ENCODE data around the gene DROSHA. TPM values are rescaled to one million over a fixed set of nuclear protein-coding genes. Genes with fewer than 3 reads are reported as not detected.

The DROSHA gene
- total RNA-seq, 2 donors from 2014 or later, result 16.1 to 85.0 TPM

- Histone ChIP-seq H3K27ac (no peak overlapping the region), H3K4me1 (no peaks in the 10 kb centered on the region), H3K36me3 (replicated peaks in 1 of 2; ENCODE audit: insufficient read depth in 1 of 2, low read depth in 2 of 2) (peaks cover 0 to 9% of the 10 kb centered on the region in 2 donors), H3K4me3 (no peak overlapping the region), H3K9me3 (no peaks in the 10 kb centered on the region), H3K27me3 (no peaks in the 10 kb centered on the region)
- TF ChIP-seq CTCF (IDR thresholded peaks at IDR 0.05) (no peak), POLR2A (IDR thresholded peaks at IDR 0.05) (no peak)
- WGBS, 2 donors, result 71 to 74% methylated on average over 1 of the region's 1 CpG
- intact Hi-C loops (cut with DNase I), result no loop called here
- ATAC-seq (no peak), DNase-seq (no peak)
Measured at GRCh38 chr5:31412324-31412723, 119.6 kb downstream of the DROSHA start.

GRCh38 chr5:31410089-31410488 lies 121.8 kb downstream of the DROSHA start:
- DNase-seq (no peak), ATAC-seq (no peak)
- H3K4me3 ChIP-seq, result no peak overlapping the region
- H3K27ac ChIP-seq, result no peak overlapping the region
- TF ChIP-seq POLR2A (IDR thresholded peaks at IDR 0.05), result no peak
- H3K27me3 ChIP-seq, result no peaks in the 10 kb centered on the region
- H3K36me3 ChIP-seq (replicated peaks in 1 of 2; ENCODE audit: insufficient read depth in 1 of 2, low read depth in 2 of 2), result peaks cover 0 to 9% of the 10 kb centered on the region in 2 donors
- intact Hi-C loops (cut with DNase I), result no loop called here
- no peaks in the 10 kb centered on the region for H3K4me1 ChIP-seq
- WGBS, 2 donors, result 95 to 96% methylated on average over 5 of the region's 5 CpGs
- H3K9me3 ChIP-seq, result no peaks in the 10 kb centered on the region

GRCh38 chr5:31408814-31409213 lies 123.1 kb downstream of the DROSHA start:
- no peak for TF ChIP-seq POLR2A (IDR thresholded peaks at IDR 0.05)
- TF ChIP-seq CTCF (IDR thresholded peaks at IDR 0.05), result no peak
- no peak overlapping the region for H3K27ac ChIP-seq
- no peak overlapping the region for H3K4me3 ChIP-seq
- H3K4me1 ChIP-seq, result no peaks in the 10 kb centered on the region
- ATAC-seq, result no peak
- no peak for DNase-seq
- intact Hi-C loops (cut with DNase I), result no loop called here
- peaks cover 0 to 7% of the 10 kb centered on the region in 2 donors for H3K36me3 ChIP-seq (replicated peaks in 1 of 2; ENCODE audit: insufficient read depth in 1 of 2, low read depth in 2 of 2)
- no peaks in the 10 kb centered on the region for H3K27me3 ChIP-seq
- no peaks in the 10 kb centered on the region for H3K9me3 ChIP-seq

GRCh38 chr5:31407921-31408693 lies 123.8 kb downstream of the DROSHA start:
- TF ChIP-seq CTCF (IDR thresholded peaks at IDR 0.05), result no peak
- TF ChIP-seq POLR2A (IDR thresholded peaks at IDR 0.05), result no peak
- peaks cover 0 to 7% of the 10 kb centered on the region in 2 donors for H3K36me3 ChIP-seq (replicated peaks in 1 of 2; ENCODE audit: insufficient read depth in 1 of 2, low read depth in 2 of 2)
- DNase-seq (no peak), ATAC-seq (no peak)
- 79 to 84% methylated on average over 4 of the region's 4 CpGs for WGBS, 2 donors
- no peak overlapping the region for H3K4me3 ChIP-seq
- H3K27ac ChIP-seq, result no peak overlapping the region
- intact Hi-C loops (cut with DNase I), result no loop called here
- no peaks in the 10 kb centered on the region for H3K27me3 ChIP-seq
- H3K4me1 ChIP-seq, result no peaks in the 10 kb centered on the region
- no peaks in the 10 kb centered on the region for H3K9me3 ChIP-seq

- no peak overlapping the region for H3K27ac ChIP-seq
- no peak for TF ChIP-seq CTCF (IDR thresholded peaks at IDR 0.05)
- no peak for TF ChIP-seq POLR2A (IDR thresholded peaks at IDR 0.05)
- H3K4me1 ChIP-seq, result no peaks in the 10 kb centered on the region
- no peaks in the 10 kb centered on the region for H3K9me3 ChIP-seq
- intact Hi-C loops (cut with DNase I), result no loop called here
- WGBS, 2 donors, result 87 to 97% methylated on average over 3 of the region's 3 CpGs
- H3K36me3 ChIP-seq (replicated peaks in 1 of 2; ENCODE audit: insufficient read depth in 1 of 2, low read depth in 2 of 2), result peaks cover 0 to 12% of the 10 kb centered on the region in 2 donors
- no peaks in the 10 kb centered on the region for H3K27me3 ChIP-seq
- no peak overlapping the region for H3K4me3 ChIP-seq
- no peak for ATAC-seq
- DNase-seq, result no peak
Measured at GRCh38 chr5:31404325-31404724, 127.6 kb downstream of the DROSHA start.

Data from body of pancreas (tissue), 4 donors.